ENCODE results near the gene LTB. TPM values are rescaled to one million over a fixed set of nuclear protein-coding genes. Genes with fewer than 3 reads are reported as not detected.

LTB gene
- total and polyA plus RNA-seq, 2 of the 4 experiments (the other 2 are of a cell fraction), result not detected

GRCh38 chr6:31532644-31533454 is 49.4 kb downstream of the LTB start:
- Histone ChIP-seq H2BK120ac (ENCODE audit: low read depth, low read length) (no peak overlapping the region), H4K20me1 (ENCODE audit: insufficient read depth, low read length) (peaks cover 86% of the 10 kb centered on the region), H3K18ac (ENCODE audit: low read depth, low read length) (no peak overlapping the region), H3K14ac (replicated peaks; ENCODE audit: low read depth, low read length) (no peak overlapping the region), H2AK5ac (ENCODE audit: low read depth, low read length) (no peak overlapping the region), H3K23ac (ENCODE audit: low read depth, low read length) (no peak overlapping the region), H3K56ac (ENCODE audit: extremely low read depth, insufficient read depth, low read length) (no peak overlapping the region), H3K4ac (ENCODE audit: low read depth, low read length) (no peak overlapping the region), H3K36me3 (ENCODE audit: control insufficient read depth, insufficient read depth, low read length) (peaks cover 76% of the 10 kb centered on the region), H3K4me3 (ENCODE audit: insufficient read depth, low read depth, low read length) (no peak overlapping the region), H3K4me1 (ENCODE audit: control insufficient read depth, insufficient read depth, low read length) (no peaks in the 10 kb centered on the region), H2BK15ac (ENCODE audit: low read depth, low read length) (no peak overlapping the region), H3K9me3 (ENCODE audit: control insufficient read depth, insufficient read depth, low read length) (no peaks in the 10 kb centered on the region), H3K9me1 (ENCODE audit: insufficient read depth, low read length) (0 out of 2 replicates have a peak, but pooled peaks cover 5% of the 10 kb centered on the region), H3K79me1 (ENCODE audit: low read depth in 1 of 2, low read length in 2 of 2) (peaks cover 36 to 67% of the 10 kb centered on the region in 2 experiments), H3K4me2 (ENCODE audit: low read depth, low read length) (no peak overlapping the region), H3K27me3 (ENCODE audit: control insufficient read depth, insufficient read depth, low read length) (no peaks in the 10 kb centered on the region), H2BK5ac (ENCODE audit: low read depth, low read length, poor library complexity, severe bottlenecking) (no peak overlapping the region), H4K91ac (ENCODE audit: insufficient read depth, low read depth, low read length) (no peak overlapping the region), H2AFZ (replicated peaks; ENCODE audit: low read length, poor library complexity) (no peak overlapping the region), H4K8ac (ENCODE audit: low read depth in 2 of 2, low read length in 2 of 2) (no peak overlapping the region), H2BK20ac (ENCODE audit: low read depth, low read length) (no peak overlapping the region), H2AK9ac (replicated peaks; ENCODE audit: low read depth, low read length, poor library complexity) (no peak overlapping the region), H4K5ac (ENCODE audit: low read depth, low read length) (no peak overlapping the region), H3K9ac (ENCODE audit: low read depth, low read length) (no peak overlapping the region), H3K27ac (ENCODE audit: insufficient read depth, low read length) (no peak overlapping the region)
- dilution Hi-C loops (cut with HindIII; ENCODE audit: low sequenced_read_pairs, unreplicated experiment), result no loop called here
- ChIA-PET POLR2A (ENCODE audit: unreplicated experiment) (no interaction called here), CTCF (interaction anchor here (0.6 to 0.9 kb wide), 2 partner anchors 8 to 64 kb away, joined by 3 to 4 read pairs; partner anchors contain the start of gene DDX39B)
- no TSS peak for BruUV-seq (replicated peaks)
- DNase-seq (no peak), ATAC-seq (ENCODE audit: low read depth) (no peak)
- TF ChIP-seq MAZ (IDR thresholded peaks at IDR 0.05; ENCODE audit: borderline replicate concordance, low read depth, low read length) (no peak), SMC3 (IDR thresholded peaks at IDR 0.05; ENCODE audit: low read depth, low read length) (no peak), MAFK (IDR thresholded peaks at IDR 0.05; ENCODE audit: low read depth, low read length) (no peak), BHLHE40 (IDR thresholded peaks at IDR 0.05; ENCODE audit: low read depth, low read length) (no peak), RCOR1 (IDR thresholded peaks at IDR 0.05; ENCODE audit: insufficient replicate concordance, low read length) (no peak), MXI1 (IDR thresholded peaks at IDR 0.05; ENCODE audit: borderline replicate concordance, low read depth, low read length) (no peak), CTCF (conservative IDR thresholded peaks at IDR 0.05; ENCODE audit: low read depth, low read length) (no peak)
- TF ChIP-seq, protein P1, sequence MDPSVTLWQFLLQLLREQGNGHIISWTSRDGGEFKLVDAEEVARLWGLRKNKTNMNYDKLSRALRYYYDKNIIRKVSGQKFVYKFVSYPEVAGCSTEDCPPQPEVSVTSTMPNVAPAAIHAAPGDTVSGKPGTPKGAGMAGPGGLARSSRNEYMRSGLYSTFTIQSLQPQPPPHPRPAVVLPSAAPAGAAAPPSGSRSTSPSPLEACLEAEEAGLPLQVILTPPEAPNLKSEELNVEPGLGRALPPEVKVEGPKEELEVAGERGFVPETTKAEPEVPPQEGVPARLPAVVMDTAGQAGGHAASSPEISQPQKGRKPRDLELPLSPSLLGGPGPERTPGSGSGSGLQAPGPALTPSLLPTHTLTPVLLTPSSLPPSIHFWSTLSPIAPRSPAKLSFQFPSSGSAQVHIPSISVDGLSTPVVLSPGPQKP (IDR thresholded peaks at IDR 0.05; ENCODE audit: borderline replicate concordance, low read depth, low read length), result no peak
- intact Hi-C loops (cut with micrococcal nuclease), result no loop called here
- 60% methylated on average over 1 of the region's 9 CpGs; no CpG with 5 or more reads in 1 of the 2 experiments for WGBS, 2 experiments (ENCODE audit: extremely low coverage in 2 of 2, insufficient read length in 1 of 2)
- in situ Hi-C loops (cut with MboI; ENCODE audit: low sequenced_read_pairs), result no loop called here
